GM12891 (cell line): ENCODE data around the gene ARPC3.
"Not testable (repeated sequence)": the region's sequence is repeated elsewhere in the genome, so short reads cannot be mapped to it uniquely, and the experiment has no call there.

Experiments used
- PAX5 ChIP-seq: IDR thresholded peaks from 2 replicates; pipeline ENCODE4 v1.6.1; 2011; ENCODE audit warnings: low read length, moderate library complexity, mild to moderate bottlenecking; ENCODE audit not compliant: insufficient read depth, severe bottlenecking
- POLR2A ChIP-seq: IDR thresholded peaks from 2 replicates; pipeline ENCODE4 v1.6.1; 2011; ENCODE audit warnings: low read depth, low read length, control low read depth
- POLR2AphosphoS5 ChIP-seq: IDR thresholded peaks from 2 replicates; pipeline ENCODE4 v1.6.1; 2011; ENCODE audit warnings: low read depth, low read length, control low read depth
- POU2F2 ChIP-seq: IDR thresholded peaks from 2 replicates; pipeline ENCODE4 v1.6.1; 2011; ENCODE audit warnings: low read depth, mild to moderate bottlenecking, control low read depth, low read length, moderate library complexity
- SPI1 ChIP-seq: IDR thresholded peaks from 2 replicates; pipeline ENCODE4 v1.6.1; 2011; ENCODE audit warnings: low read depth, low read length, control low read depth
- TAF1 ChIP-seq: IDR thresholded peaks from 2 replicates; pipeline ENCODE4 v1.6.1; 2011; ENCODE audit warnings: low read depth, low read length, control low read depth

- TF ChIP-seq TAF1, POLR2A, POLR2AphosphoS5, SPI1, POU2F2, PAX5: not testable (repeated sequence)
Measured at GRCh38 chr12:110420644-110421043, 29.5 kb downstream of the ARPC3 start.
